GM18508 (cell line): ENCODE measurements around the gene C1orf56.

Experiments
- ATAC-seq: cut with Tn5 transposase; IDR thresholded peaks from one replicate; pipeline ENCODE4 v1.9.1; 2021; ENCODE audit warnings: moderate number of reproducible peaks; ENCODE audit not compliant: insufficient read depth, unreplicated experiment

C1orf56 gene

GRCh38 chr1:151047591-151047924 lies at the start of gene C1orf56:
Gene C1orf56 (plus strand): TSS chr1:151047751. CDS start chr1:151047848, 97 bp downstream.
- no peak for ATAC-seq

- no peak for ATAC-seq
Observed at GRCh38 chr1:150997949-150998348, 49.6 kb upstream of the C1orf56 start.

- no peak for ATAC-seq
Observed at GRCh38 chr1:150999051-150999674, 48.4 kb upstream of the C1orf56 start.

- no peak for ATAC-seq
Observed at GRCh38 chr1:150999926-151000325, 47.6 kb upstream of the C1orf56 start.

- no peak for ATAC-seq
Observed at GRCh38 chr1:151000408-151000807, 47.1 kb upstream of the C1orf56 start.

GRCh38 chr1:151001602-151002001 lies 45.9 kb upstream of the C1orf56 start:
- ATAC-seq: no peak

- no peak for ATAC-seq
Observed at GRCh38 chr1:151002051-151002450, 45.5 kb upstream of the C1orf56 start.

- ATAC-seq: no peak
Observed at GRCh38 chr1:151002611-151003010, 44.9 kb upstream of the C1orf56 start.

- no peak for ATAC-seq
Observed at GRCh38 chr1:151003180-151003579, 44.4 kb upstream of the C1orf56 start.

GRCh38 chr1:151005729-151006319 lies 41.7 kb upstream of the C1orf56 start:
- ATAC-seq: no peak

GRCh38 chr1:151006327-151007052 lies 41.1 kb upstream of the C1orf56 start, which contains the start of gene MINDY1:
Gene MINDY1 (minus strand): TSS chr1:151006902. CDS start chr1:151002617, 4,285 bp downstream.
- ATAC-seq: no peak

- ATAC-seq: no peak
Observed at GRCh38 chr1:151007853-151008243, 39.7 kb upstream of the C1orf56 start.

- ATAC-seq: no peak
Observed at GRCh38 chr1:151008244-151009205, 39.0 kb upstream of the C1orf56 start, which contains the start of gene PRUNE1. Gene PRUNE1 (plus strand): TSS chr1:151008449. CDS start chr1:151008633, 184 bp downstream.

- ATAC-seq: no peak
Observed at GRCh38 chr1:151009206-151009587, 38.4 kb upstream of the C1orf56 start.

GRCh38 chr1:151009674-151010345 lies 37.7 kb upstream of the C1orf56 start:
- no peak for ATAC-seq

GRCh38 chr1:151010346-151010726 lies 37.2 kb upstream of the C1orf56 start:
- ATAC-seq: no peak

- no peak for ATAC-seq
Observed at GRCh38 chr1:151011154-151011850, 36.2 kb upstream of the C1orf56 start.

GRCh38 chr1:151012684-151013471 lies 34.7 kb upstream of the C1orf56 start:
- ATAC-seq: no peak

GRCh38 chr1:151013518-151013917 lies 34.0 kb upstream of the C1orf56 start:
- ATAC-seq: no peak
